ENCODE results near the gene RING1.

DNA sequence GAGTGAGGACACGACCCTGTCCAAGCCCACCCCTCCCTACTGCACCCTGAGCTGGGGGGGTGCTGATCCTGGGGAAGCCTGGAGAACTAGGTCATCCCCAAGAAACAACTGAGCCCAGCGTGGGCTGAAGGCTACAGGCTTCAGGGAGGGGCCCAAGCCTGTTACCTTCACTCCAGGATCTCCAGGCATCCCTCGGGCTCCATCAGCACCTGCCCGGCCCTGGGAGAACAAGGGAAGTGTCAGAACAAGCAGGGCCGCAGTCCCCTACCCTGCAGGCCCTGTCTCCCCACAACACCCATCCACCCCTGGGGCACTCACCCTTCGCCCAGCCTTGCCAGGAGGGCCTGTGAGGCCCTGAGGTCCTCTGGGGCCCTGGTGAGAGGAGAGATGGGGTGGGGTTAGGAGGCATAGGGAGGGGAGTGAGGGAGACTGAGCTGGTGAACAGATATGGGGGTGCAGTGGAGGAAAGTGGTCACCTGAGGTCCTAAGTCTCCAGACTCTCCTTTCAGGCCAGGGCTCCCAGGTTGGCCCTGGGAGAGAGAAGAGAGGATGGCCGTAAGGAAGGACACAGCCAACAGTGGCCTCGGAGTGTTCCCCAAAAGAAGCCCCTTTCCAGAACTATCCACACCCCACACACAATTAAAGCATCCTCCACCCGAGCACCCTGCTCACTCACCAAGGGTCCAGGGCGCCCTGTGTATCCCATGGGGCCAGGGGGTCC lies 29.4 kb upstream of the RING1 start:
- no peak for TF ChIP-seq EP300 (IDR thresholded peaks at IDR 0.05)
- TF ChIP-seq, protein P1, sequence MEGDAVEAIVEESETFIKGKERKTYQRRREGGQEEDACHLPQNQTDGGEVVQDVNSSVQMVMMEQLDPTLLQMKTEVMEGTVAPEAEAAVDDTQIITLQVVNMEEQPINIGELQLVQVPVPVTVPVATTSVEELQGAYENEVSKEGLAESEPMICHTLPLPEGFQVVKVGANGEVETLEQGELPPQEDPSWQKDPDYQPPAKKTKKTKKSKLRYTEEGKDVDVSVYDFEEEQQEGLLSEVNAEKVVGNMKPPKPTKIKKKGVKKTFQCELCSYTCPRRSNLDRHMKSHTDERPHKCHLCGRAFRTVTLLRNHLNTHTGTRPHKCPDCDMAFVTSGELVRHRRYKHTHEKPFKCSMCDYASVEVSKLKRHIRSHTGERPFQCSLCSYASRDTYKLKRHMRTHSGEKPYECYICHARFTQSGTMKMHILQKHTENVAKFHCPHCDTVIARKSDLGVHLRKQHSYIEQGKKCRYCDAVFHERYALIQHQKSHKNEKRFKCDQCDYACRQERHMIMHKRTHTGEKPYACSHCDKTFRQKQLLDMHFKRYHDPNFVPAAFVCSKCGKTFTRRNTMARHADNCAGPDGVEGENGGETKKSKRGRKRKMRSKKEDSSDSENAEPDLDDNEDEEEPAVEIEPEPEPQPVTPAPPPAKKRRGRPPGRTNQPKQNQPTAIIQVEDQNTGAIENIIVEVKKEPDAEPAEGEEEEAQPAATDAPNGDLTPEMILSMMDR (IDR thresholded peaks at IDR 0.05) = no peak
